ENCODE results near the gene MFSD12. TPM values are rescaled to one million over a fixed set of nuclear protein-coding genes. Genes with fewer than 3 reads are reported as not detected.
A peak's percentile ranks its signal among the peaks of the same experiment; 100 is the strongest.

MFSD12 gene
- polyA plus RNA-seq, 1 donor from 2014 or later: 38.5 TPM

DNA sequence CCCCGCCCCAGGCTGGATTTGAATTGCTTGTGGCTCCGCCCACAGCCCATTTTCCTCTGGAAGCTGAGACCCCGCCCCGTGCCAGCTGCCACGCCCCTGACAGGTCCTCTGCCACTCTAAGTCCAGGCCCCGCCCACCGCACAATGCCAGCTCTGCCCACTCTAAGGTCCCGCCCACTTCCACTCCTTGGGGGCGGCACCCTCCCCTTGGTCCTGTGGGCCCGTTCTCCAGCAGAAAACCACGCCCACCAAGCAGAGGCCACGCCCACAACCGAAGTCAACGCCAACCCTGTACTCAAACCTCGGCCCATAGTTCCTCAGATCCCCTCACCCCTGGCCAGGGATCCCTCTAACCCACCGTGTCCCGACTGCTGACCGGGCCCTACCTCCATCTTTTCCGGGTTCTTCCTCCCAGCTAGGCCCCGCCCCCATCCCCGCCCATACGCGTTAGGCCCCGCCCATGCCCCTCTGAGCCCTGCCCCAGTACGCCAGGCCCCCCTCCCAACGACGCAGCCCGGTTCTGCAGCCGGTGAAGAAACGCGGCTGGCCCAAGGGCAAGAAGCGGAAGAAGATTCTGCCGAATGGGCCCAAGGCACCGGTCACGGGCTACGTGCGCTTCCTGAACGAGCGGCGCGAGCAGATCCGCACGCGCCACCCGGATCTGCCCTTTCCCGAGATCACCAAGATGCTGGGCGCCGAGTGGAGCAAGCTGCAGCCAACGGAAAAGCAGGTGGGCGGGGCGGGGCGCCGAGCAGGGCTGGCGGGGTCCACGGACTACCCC is 16.7 kb upstream of the MFSD12 start:
- Histone ChIP-seq H3K9ac (ENCODE audit: low read length) (no peak overlapping the region), H3K36me3 (ENCODE audit: insufficient read depth, low read length) (no peaks in the 10 kb centered on the region), H2AFZ (ENCODE audit: low read depth, low read length) (no peak overlapping the region), H4K20me1 (ENCODE audit: insufficient read depth) (no peaks in the 10 kb centered on the region), H3K27me3 (ENCODE audit: insufficient read depth, low read depth, low read length) (no peaks in the 10 kb centered on the region), H3K9me3 (ENCODE audit: low read length) (no peaks in the 10 kb centered on the region), H3F3A (ENCODE audit: insufficient read depth, low read length, poor library complexity, severe bottlenecking) (no peaks in the 10 kb centered on the region), H3K79me2 (replicated peaks; ENCODE audit: insufficient read depth, low read length) (no peaks in the 10 kb centered on the region), H3K27ac (ENCODE audit: low read length) (no peak overlapping the region), H3K4me3 (ENCODE audit: low read length) (peak overlapping the region; percentile 77), H3K9me2 (ENCODE audit: insufficient read depth, low read length) (no peaks in the 10 kb centered on the region), H3K4me2 (ENCODE audit: low read length) (no peak overlapping the region)
- TF ChIP-seq MXI1 (conservative IDR thresholded peaks at IDR 0.05; ENCODE audit: poor library complexity, severe bottlenecking) (no peak), TAF1 (IDR thresholded peaks at IDR 0.05; ENCODE audit: low read depth) (no peak)
- TF ChIP-seq, protein P1, sequence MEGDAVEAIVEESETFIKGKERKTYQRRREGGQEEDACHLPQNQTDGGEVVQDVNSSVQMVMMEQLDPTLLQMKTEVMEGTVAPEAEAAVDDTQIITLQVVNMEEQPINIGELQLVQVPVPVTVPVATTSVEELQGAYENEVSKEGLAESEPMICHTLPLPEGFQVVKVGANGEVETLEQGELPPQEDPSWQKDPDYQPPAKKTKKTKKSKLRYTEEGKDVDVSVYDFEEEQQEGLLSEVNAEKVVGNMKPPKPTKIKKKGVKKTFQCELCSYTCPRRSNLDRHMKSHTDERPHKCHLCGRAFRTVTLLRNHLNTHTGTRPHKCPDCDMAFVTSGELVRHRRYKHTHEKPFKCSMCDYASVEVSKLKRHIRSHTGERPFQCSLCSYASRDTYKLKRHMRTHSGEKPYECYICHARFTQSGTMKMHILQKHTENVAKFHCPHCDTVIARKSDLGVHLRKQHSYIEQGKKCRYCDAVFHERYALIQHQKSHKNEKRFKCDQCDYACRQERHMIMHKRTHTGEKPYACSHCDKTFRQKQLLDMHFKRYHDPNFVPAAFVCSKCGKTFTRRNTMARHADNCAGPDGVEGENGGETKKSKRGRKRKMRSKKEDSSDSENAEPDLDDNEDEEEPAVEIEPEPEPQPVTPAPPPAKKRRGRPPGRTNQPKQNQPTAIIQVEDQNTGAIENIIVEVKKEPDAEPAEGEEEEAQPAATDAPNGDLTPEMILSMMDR (IDR thresholded peaks at IDR 0.05; ENCODE audit: poor library complexity, severe bottlenecking): no peak

DNA sequence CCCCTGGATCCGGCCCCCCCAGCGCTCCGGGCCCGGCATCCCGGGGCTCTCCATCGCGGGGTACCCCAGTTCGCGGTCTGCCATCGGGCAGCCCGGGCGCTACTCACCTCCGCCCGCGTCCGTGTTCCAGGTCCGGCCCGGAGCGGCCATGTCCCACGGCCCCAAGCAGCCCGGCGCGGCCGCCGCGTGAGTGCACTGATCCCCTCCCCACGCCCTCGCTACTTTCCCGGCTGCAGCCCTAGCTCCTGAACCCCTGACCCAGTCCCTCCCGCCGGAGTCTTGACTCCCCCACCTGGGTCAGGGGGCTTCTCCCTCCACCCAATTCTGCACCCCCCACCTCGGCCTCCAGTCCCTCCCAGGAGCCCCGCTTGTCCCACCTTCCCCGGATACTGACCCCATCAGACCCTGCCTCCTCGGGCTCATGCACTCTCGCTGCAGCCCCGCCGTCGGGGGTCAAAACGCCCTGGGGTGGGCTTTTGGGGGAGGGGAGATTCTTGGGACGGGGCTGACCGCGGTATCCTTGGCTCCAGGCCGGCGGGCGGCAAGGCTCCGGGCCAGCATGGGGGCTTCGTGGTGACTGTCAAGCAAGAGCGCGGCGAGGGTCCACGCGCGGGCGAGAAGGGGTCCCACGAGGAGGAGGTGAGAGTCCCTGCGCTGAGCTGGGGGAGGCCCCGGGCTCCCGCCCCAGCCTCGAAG is 15.9 kb upstream of the MFSD12 start:
- Histone ChIP-seq H2AFZ (ENCODE audit: low read depth, low read length) (peak overlapping the region; percentile 27), H3K9me2 (ENCODE audit: insufficient read depth, low read length) (no peaks in the 10 kb centered on the region), H3K27ac (ENCODE audit: low read length) (no peak overlapping the region)

DNA sequence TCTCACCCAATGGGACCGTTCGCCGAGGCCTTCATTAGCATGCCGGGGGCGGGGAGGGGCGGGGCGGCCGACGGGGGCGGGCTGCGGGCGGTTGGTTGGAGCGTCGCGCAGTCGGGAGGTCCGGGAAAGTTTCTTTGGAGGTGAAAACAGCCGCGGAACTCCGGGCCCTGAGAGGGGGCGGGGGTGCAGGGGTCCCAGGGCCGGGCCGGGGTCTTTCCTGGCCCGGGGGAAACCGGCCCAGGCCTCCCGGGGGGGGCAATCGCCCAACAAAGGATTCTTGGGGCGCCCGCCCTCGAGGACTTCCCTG is 15.4 kb upstream of the MFSD12 start, which contains the start of gene HMG20B:
Gene HMG20B, plus strand, starts transcription at position 90 of the 307 bp plus-strand sequence. CDS start 366 bp downstream, outside the sequence.
- Histone ChIP-seq H3K9me3 (ENCODE audit: low read length) (no peaks in the 10 kb centered on the region), H3K9ac (ENCODE audit: low read length) (peak within 1 kb of the TSS; percentile 45), H3K4me3 (ENCODE audit: low read length) (peak within 1 kb of the TSS; percentile 77), H3K36me3 (ENCODE audit: insufficient read depth, low read length) (no peaks in the 10 kb centered on the region), H3K4me2 (ENCODE audit: low read length) (peak within 1 kb of the TSS; percentile 10), H4K20me1 (ENCODE audit: insufficient read depth) (no peaks in the 10 kb centered on the region), H3F3A (ENCODE audit: insufficient read depth, low read length, poor library complexity, severe bottlenecking) (no peaks in the 10 kb centered on the region), H3K27me3 (ENCODE audit: insufficient read depth, low read depth, low read length) (no peaks in the 10 kb centered on the region), H3K79me2 (replicated peaks; ENCODE audit: insufficient read depth, low read length) (no peaks in the 10 kb centered on the region), H2AFZ (ENCODE audit: low read depth, low read length) (peak within 1 kb of the TSS; percentile 41), H3K9me2 (ENCODE audit: insufficient read depth, low read length) (no peaks in the 10 kb centered on the region), H3K27ac (ENCODE audit: low read length) (no peak within 1 kb of the TSS)
- no peak for TF ChIP-seq EP300 (conservative IDR thresholded peaks at IDR 0.05; ENCODE audit: poor library complexity, severe bottlenecking)
- TF ChIP-seq SMC3 (conservative IDR thresholded peaks at IDR 0.05; ENCODE audit: poor library complexity): no peak
- TF ChIP-seq TAF1 (IDR thresholded peaks at IDR 0.05; ENCODE audit: low read depth): no peak
- TF ChIP-seq RAD21 (conservative IDR thresholded peaks at IDR 0.05): no peak
- TF ChIP-seq, protein P2, sequence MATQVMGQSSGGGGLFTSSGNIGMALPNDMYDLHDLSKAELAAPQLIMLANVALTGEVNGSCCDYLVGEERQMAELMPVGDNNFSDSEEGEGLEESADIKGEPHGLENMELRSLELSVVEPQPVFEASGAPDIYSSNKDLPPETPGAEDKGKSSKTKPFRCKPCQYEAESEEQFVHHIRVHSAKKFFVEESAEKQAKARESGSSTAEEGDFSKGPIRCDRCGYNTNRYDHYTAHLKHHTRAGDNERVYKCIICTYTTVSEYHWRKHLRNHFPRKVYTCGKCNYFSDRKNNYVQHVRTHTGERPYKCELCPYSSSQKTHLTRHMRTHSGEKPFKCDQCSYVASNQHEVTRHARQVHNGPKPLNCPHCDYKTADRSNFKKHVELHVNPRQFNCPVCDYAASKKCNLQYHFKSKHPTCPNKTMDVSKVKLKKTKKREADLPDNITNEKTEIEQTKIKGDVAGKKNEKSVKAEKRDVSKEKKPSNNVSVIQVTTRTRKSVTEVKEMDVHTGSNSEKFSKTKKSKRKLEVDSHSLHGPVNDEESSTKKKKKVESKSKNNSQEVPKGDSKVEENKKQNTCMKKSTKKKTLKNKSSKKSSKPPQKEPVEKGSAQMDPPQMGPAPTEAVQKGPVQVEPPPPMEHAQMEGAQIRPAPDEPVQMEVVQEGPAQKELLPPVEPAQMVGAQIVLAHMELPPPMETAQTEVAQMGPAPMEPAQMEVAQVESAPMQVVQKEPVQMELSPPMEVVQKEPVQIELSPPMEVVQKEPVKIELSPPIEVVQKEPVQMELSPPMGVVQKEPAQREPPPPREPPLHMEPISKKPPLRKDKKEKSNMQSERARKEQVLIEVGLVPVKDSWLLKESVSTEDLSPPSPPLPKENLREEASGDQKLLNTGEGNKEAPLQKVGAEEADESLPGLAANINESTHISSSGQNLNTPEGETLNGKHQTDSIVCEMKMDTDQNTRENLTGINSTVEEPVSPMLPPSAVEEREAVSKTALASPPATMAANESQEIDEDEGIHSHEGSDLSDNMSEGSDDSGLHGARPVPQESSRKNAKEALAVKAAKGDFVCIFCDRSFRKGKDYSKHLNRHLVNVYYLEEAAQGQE (IDR thresholded peaks at IDR 0.05; ENCODE audit: borderline replicate concordance): no peak
- no peak for TF ChIP-seq MXI1 (conservative IDR thresholded peaks at IDR 0.05; ENCODE audit: poor library complexity, severe bottlenecking)
- TF ChIP-seq POLR2AphosphoS5 (IDR thresholded peaks at IDR 0.05): no peak
- TF ChIP-seq, protein P1 (IDR thresholded peaks at IDR 0.05; ENCODE audit: poor library complexity, severe bottlenecking): no peak

More for the DNA sequence above, 15.9 kb upstream of the MFSD12 start:
- no peaks in the 10 kb centered on the region for H3K9me3 ChIP-seq (ENCODE audit: low read length)
- peak overlapping the region; percentile 77 for H3K4me3 ChIP-seq (ENCODE audit: low read length)
- no peaks in the 10 kb centered on the region for H3K79me2 ChIP-seq (replicated peaks; ENCODE audit: insufficient read depth, low read length)
- no peaks in the 10 kb centered on the region for H3K27me3 ChIP-seq (ENCODE audit: insufficient read depth, low read depth, low read length)
- H3K4me2 ChIP-seq (ENCODE audit: low read length): no peak overlapping the region
- peak overlapping the region; percentile 29 for H3K9ac ChIP-seq (ENCODE audit: low read length)
- TF ChIP-seq TAF1 (IDR thresholded peaks at IDR 0.05; ENCODE audit: low read depth) (no peak), POLR2AphosphoS5 (IDR thresholded peaks at IDR 0.05) (no peak), EP300 (conservative IDR thresholded peaks at IDR 0.05; ENCODE audit: poor library complexity, severe bottlenecking) (no peak), MXI1 (conservative IDR thresholded peaks at IDR 0.05; ENCODE audit: poor library complexity, severe bottlenecking) (peak; percentile 24)
- TF ChIP-seq, protein P1 (IDR thresholded peaks at IDR 0.05; ENCODE audit: poor library complexity, severe bottlenecking): no peak
- H3K36me3 ChIP-seq (ENCODE audit: insufficient read depth, low read length): no peaks in the 10 kb centered on the region
- H4K20me1 ChIP-seq (ENCODE audit: insufficient read depth): no peaks in the 10 kb centered on the region
- no peaks in the 10 kb centered on the region for H3F3A ChIP-seq (ENCODE audit: insufficient read depth, low read length, poor library complexity, severe bottlenecking)
